Esophagus (tissue), 2 donors: ENCODE measurements around the gene TPP2. TPM values are rescaled to one million over a fixed set of nuclear protein-coding genes. Genes with fewer than 3 reads are reported as not detected.

Experiments
- H3K27ac ChIP-seq, 2 donors: one replicate each; pipeline ENCODE4 v1.5.1; 2013; ENCODE audit warnings: low read depth in 2 of 2, mild to moderate bottlenecking in 2 of 2, inconsistent platforms in 1 of 2, low read length in 1 of 2, moderate library complexity in 1 of 2
- H3K27me3 ChIP-seq, 2 donors: one replicate each; pipeline ENCODE4 v1.6.1; 2013; ENCODE audit warnings: low read length in 2 of 2, control low read depth in 1 of 2, mild to moderate bottlenecking in 1 of 2; ENCODE audit not compliant: insufficient read depth in 2 of 2, control insufficient read depth in 1 of 2
- H3K36me3 ChIP-seq, 2 donors: one replicate each; pipeline ENCODE4 v1.6.1; 2013; ENCODE audit warnings: low read length in 1 of 2; ENCODE audit not compliant: control insufficient read depth in 2 of 2, insufficient read depth in 2 of 2
- H3K4me1 ChIP-seq, 2 donors: one replicate each; pipeline ENCODE4 v1.6.1; 2013; ENCODE audit warnings: low read length in 1 of 2; ENCODE audit not compliant: control insufficient read depth in 2 of 2, insufficient read depth in 2 of 2
- H3K4me3 ChIP-seq, 2 donors: one replicate each; pipeline ENCODE4 v1.5.1; 2013; ENCODE audit warnings: low read length in 2 of 2, mild to moderate bottlenecking in 2 of 2, low read depth in 1 of 2, moderate library complexity in 1 of 2
- H3K9me3 ChIP-seq, 2 donors: one replicate each; pipeline ENCODE4 v1.6.1; 2013; ENCODE audit warnings: mild to moderate bottlenecking in 2 of 2, low read depth in 1 of 2, low read length in 1 of 2, moderate library complexity in 1 of 2; ENCODE audit not compliant: control insufficient read depth in 2 of 2, insufficient read depth in 1 of 2
- WGBS, 2 donors: extraction: QIAGEN DNeasy Blood & Tissue Kit; methylation state at CpG; one replicate each; pipeline ENCODE4 v1.1.7; 2013; 5-methylcytosine and 5-hydroxymethylcytosine counted together
- polyA plus RNA-seq, 2 donors: library from polyadenylated mRNA; stranded (reverse); fragments of 200-250 nt; gene quantifications; one replicate each; pipeline ENCODE4 v1.2.3, GENCODE V29; 2013
- donor health status: healthy with polysubstance abuse.
- donor health status: Bipolar disorder and iron deficiency.

TPP2 gene
- polyA plus RNA-seq, 2 donors, result 15.2 to 17.1 TPM

DNA sequence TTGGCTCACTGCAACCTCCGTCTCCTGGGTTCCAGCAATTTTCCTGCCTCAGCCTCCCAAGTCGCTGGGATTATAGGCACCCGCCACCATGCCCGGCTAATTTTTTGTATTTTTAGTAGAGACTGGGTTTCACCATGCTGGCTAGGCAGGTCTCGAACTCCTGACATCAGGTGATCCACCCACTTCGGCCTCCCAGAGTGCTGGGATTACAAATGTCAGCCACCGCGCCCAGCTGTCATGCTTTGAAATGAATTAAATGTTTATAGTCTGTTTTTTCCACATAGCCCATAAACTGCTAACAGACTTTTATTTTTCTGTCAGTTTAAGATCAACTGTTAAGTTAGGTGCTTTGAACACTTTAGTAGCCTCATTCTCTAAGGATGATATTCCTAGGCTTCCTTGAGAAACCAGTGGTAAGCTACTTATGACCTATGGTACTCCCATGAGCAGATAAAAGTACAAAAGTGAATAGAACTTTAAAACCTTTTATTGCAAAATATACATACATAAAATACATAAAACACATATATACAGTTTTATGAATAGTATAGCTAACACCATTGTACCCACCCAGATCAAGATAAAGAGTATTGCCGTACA is 13.6 kb downstream of the TPP2 start:
- Histone ChIP-seq H3K27me3 (no peaks in the 10 kb centered on the region), H3K9me3 (no peaks in the 10 kb centered on the region), H3K36me3 (peaks cover 0 to 2% of the 10 kb centered on the region in 2 donors), H3K4me1 (no peaks in the 10 kb centered on the region), H3K27ac (no peak overlapping the region), H3K4me3 (no peak overlapping the region)
- 96 to 97% methylated on average over 9 of the region's 9 CpGs for WGBS, 2 donors

DNA sequence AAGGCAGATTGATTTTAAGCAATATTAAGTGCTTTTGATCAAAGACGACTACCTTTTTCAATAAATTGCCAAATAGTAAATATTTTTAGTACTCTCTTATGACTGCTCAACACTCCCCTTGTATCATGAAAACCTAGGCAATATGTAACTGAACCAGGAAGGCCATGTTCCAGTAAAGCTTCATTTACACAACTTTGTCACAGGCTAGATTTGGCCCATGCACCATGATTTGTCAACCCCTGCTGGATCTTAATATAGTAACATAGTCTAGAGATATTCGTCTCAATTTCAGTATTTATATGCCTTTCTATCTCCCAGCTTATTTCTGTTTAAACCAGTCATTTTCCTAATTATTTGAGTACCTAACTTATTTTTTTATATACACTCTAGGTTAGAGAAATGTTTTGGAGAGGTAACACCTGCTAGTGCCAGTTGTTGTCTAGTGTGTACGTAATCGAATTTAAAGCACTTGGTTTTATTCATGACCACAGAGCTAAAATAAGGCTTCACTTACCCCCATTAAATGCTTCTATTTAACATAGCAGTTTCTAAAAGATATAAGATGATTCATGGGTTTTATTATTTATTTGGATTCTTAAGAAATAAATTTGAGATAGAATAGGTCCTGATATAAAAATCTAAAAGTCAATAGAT is 21.0 kb downstream of the TPP2 start:
- Histone ChIP-seq H3K36me3 (peaks cover 2 to 4% of the 10 kb centered on the region in 2 donors), H3K4me1 (no peaks in the 10 kb centered on the region), H3K4me3 (no peak overlapping the region), H3K27ac (no peak overlapping the region), H3K27me3 (no peaks in the 10 kb centered on the region), H3K9me3 (no peaks in the 10 kb centered on the region)
- 86 to 96% methylated on average over 4 of the region's 4 CpGs for WGBS, 2 donors

DNA sequence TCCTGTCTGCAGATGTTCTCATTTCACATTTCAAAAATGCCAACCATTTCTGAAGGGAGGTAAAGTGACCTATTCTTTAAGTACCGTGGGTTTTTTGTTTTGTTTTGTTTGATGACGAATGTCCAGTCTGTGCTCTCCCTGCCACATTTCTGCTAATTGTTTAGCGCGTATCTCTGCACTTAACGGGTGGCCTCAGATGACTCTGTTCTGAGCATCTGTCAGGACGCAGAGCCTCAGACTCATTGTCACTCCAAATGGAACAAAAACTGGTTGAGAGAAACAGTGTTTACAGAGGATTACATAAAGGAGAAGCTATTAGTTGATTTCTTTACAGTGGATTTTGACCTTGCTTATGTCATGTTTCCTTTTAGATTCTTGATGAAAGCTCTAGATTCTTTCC is 23.7 kb downstream of the TPP2 start:
- H3K9me3 ChIP-seq, result no peaks in the 10 kb centered on the region
- WGBS, 2 donors, result 89 to 94% methylated on average over 6 of the region's 6 CpGs
- peaks cover 2 to 4% of the 10 kb centered on the region in 2 donors for H3K36me3 ChIP-seq
- H3K27me3 ChIP-seq, result no peaks in the 10 kb centered on the region
- no peak overlapping the region for H3K27ac ChIP-seq
- no peaks in the 10 kb centered on the region for H3K4me1 ChIP-seq
- H3K4me3 ChIP-seq, result no peak overlapping the region

DNA sequence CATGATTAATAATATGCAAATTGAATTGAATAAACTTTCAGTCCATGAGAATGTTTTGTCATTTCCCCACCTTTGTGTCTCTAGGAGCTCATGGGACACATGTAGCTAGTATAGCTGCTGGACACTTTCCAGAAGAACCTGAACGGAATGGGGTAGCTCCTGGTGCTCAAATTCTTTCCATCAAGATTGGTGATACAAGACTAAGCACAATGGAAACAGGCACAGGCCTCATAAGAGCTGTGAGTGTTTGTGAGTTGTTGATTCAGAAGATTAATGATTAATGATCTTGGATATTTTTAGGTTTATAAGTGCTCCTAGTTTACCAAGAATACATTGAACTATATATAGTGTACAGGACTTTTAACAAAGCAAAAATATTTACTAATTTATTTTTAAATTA is 30.1 kb downstream of the TPP2 start:
- Histone ChIP-seq H3K36me3 (peaks cover 7 to 8% of the 10 kb centered on the region in 2 donors), H3K4me3 (no peak overlapping the region), H3K9me3 (no peaks in the 10 kb centered on the region), H3K27me3 (no peaks in the 10 kb centered on the region), H3K4me1 (no peaks in the 10 kb centered on the region), H3K27ac (no peak overlapping the region)
- WGBS, 2 donors, result 57 to 67% methylated on average over 1 of the region's 1 CpG

DNA sequence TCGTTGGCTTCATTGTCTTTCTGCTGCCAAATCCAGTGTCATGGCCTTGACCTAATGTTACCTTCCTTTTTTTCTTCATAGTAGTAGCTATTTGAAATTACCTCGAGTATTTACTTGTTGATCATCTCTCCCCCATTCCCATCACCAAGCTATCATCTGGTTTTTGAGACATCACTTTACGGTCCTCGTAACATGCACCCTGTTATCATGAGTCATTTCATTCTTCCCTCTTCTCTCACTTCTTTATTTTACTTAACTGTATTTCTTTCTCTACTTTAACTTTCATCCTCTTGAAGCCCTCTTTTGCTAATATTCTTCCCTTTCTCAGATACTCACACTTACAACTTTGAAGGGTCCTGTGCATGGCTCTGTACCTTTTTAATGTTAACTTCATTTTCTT is 31.8 kb downstream of the TPP2 start:
- Histone ChIP-seq H3K9me3 (no peaks in the 10 kb centered on the region), H3K4me3 (no peak overlapping the region), H3K36me3 (peaks cover 7 to 8% of the 10 kb centered on the region in 2 donors), H3K27me3 (no peaks in the 10 kb centered on the region), H3K27ac (no peak overlapping the region), H3K4me1 (no peaks in the 10 kb centered on the region)
- WGBS, 2 donors, result 85 to 88% methylated on average over 4 of the region's 4 CpGs

DNA sequence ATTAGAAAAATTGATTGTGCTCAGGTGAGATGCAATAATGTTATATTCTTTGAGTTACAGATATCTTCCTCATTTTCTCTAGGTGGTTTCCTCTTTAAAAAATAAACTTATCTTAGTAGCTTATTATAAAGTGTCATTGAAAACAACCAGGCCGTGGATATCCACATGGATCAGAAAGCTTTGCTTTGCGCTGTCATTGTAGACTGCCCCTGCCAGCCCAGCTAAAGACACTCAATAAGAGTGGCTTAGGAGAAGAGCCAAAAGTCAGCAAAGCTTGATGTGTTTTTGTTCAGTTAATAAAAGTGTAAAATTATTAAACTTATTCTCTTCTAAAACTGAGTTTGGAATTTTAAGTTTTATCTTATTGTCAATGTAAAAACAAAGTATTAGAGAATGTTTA is 34.4 kb downstream of the TPP2 start:
- H3K27me3 ChIP-seq, result no peaks in the 10 kb centered on the region
- H3K27ac ChIP-seq, result no peak overlapping the region
- WGBS, 2 donors, result 92 to 93% methylated on average over 2 of the region's 2 CpGs
- H3K36me3 ChIP-seq, result peaks cover 12 to 17% of the 10 kb centered on the region in 2 donors
- no peaks in the 10 kb centered on the region for H3K4me1 ChIP-seq
- no peaks in the 10 kb centered on the region for H3K9me3 ChIP-seq
- no peak overlapping the region for H3K4me3 ChIP-seq

DNA sequence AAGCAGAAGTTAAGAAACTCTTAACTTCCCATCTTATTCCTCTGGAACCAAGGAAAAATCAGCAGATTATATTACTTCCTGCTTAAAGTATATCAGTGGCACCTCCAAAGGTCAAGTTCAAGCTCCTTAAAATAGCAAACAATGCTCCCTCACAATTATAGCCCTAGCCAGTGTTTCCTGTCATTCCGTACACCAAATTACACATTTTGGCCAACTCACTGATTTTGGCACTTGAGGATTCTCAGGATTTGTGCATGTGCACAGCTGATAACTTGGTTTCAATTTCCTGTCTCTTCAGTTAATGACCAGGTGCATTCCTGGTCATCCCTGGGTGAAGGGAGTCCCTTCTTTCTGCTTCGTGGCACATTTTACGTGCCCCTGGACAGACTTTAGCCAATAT is 42.0 kb downstream of the TPP2 start:
- 80 to 86% methylated on average over 3 of the region's 3 CpGs for WGBS, 2 donors
- peaks cover 4 to 13% of the 10 kb centered on the region in 2 donors for H3K36me3 ChIP-seq
- no peaks in the 10 kb centered on the region for H3K27me3 ChIP-seq
- H3K9me3 ChIP-seq, result no peaks in the 10 kb centered on the region
- no peaks in the 10 kb centered on the region for H3K4me1 ChIP-seq
- H3K4me3 ChIP-seq, result no peak overlapping the region
- H3K27ac ChIP-seq, result no peak overlapping the region

DNA sequence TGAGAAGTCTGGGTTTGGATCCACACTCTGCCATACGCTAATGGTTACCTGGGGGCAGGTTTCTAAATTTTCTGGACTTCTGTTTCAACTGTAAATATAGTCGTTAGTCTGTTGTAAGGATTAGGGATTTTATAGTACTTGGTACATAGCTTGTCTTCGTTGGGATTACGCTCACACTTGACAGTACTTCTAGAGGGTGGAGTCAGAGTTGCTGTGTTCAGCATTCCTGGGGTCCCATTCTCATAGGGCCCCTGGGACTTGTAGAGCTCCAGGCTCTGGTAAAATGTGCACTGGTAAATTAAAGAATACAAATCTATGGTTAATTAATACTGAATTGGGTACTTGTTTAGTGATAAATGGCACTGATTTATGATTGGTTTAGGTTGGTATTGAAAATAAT is 45.2 kb downstream of the TPP2 start:
- H3K4me3 ChIP-seq, result no peak overlapping the region
- WGBS, 2 donors, result 43 to 62% methylated on average over 4 of the region's 4 CpGs

DNA sequence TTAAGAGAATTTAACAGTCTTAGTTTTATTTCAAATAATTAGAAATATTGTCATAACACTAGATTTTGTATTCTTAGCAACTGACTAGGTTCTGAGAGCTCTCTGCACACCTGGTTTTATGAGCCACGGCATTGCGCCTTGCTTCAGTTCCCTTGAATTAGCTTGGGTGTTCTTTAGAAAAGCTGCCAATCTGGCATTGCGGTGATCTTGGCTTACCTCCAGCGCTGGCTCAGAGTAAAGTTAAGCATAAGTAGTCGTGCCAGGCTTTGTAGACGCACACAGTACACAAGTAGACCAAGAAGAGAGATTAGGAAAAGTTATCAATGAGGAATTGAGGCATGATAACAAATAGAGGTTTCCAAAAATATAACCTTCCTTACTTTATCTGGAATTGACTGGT is 45.7 kb downstream of the TPP2 start:
- 42 to 44% methylated on average over 6 of the region's 6 CpGs for WGBS, 2 donors
- no peaks in the 10 kb centered on the region for H3K4me1 ChIP-seq
- no peak overlapping the region for H3K27ac ChIP-seq
- peaks cover 0 to 7% of the 10 kb centered on the region in 2 donors for H3K36me3 ChIP-seq
- no peaks in the 10 kb centered on the region for H3K9me3 ChIP-seq
- no peaks in the 10 kb centered on the region for H3K27me3 ChIP-seq
- H3K4me3 ChIP-seq, result no peak overlapping the region

More for the DNA sequence above, 45.2 kb downstream of the TPP2 start:
- H3K27ac ChIP-seq, result no peak overlapping the region
- no peaks in the 10 kb centered on the region for H3K4me1 ChIP-seq
- peaks cover 0 to 7% of the 10 kb centered on the region in 2 donors for H3K36me3 ChIP-seq
- no peaks in the 10 kb centered on the region for H3K9me3 ChIP-seq
- H3K27me3 ChIP-seq, result no peaks in the 10 kb centered on the region

DNA sequence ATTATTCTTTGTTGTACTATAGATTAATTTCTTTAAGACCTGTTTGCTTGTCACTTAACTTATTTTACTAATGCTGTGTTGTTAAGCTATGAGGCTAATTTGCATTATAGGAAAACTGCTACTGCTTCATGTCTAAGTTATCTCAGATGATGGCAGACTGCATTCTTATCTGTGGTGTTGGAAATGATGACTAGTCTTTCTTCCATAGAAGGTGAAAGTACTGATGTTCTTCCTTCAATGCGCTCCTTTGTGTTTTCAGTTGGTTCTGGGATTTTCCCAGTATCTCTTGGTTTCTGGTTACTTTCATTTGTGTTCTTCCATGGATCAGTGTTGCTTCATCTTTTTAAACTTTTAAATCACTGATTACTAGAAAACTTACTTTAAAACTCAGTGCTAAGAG is 46.9 kb downstream of the TPP2 start:
- Histone ChIP-seq H3K9me3 (no peaks in the 10 kb centered on the region), H3K4me3 (no peak overlapping the region), H3K27me3 (no peaks in the 10 kb centered on the region), H3K4me1 (peaks cover 0 to 2% of the 10 kb centered on the region in 2 donors), H3K36me3 (peaks cover 0 to 3% of the 10 kb centered on the region in 2 donors), H3K27ac (no peak overlapping the region)
- 93 to 100% methylated on average over 1 of the region's 1 CpG for WGBS, 2 donors
